H1 (cell line): ENCODE data around the gene METTL8. TPM values are rescaled to one million over a fixed set of nuclear protein-coding genes. Genes with fewer than 3 reads are reported as not detected.

Source experiments
- CTCF ChIA-PET: fragments of 300-600 bp; sonication (Branson Sonifier 250); formaldehyde crosslinking; loops from one replicate; lab custom pipeline; 2021; ENCODE audit not compliant: partially characterized antibody; lab: Charles Lee
- POLR2A ChIA-PET: fragments of 300-600 bp; sonication (Branson Sonifier 250); formaldehyde crosslinking; loops from one replicate; lab custom pipeline; 2021; ENCODE audit warnings: inconsistent platforms; ENCODE audit not compliant: partially characterized antibody; lab: Charles Lee
- DNase-seq, 2 experiments: peaks; one replicate each; pipeline versions ENCODE4 v3.0.0 to v3.0.0-alpha.2; 2010 to 2022; ENCODE audit warnings: low spot score in 2 of 2, low read depth in 1 of 2, mixed read lengths in 1 of 2
- FAIRE-seq: peaks from 2 replicates; lab custom pipeline; 2011; peaks lifted over from hg19 to GRCh38; lab: Jason Lieb, UNC
- H2AFZ ChIP-seq: 2 replicates; pipeline ENCODE4 v1.8.1; 2012; ENCODE audit warnings: low read length, inconsistent platforms
- H2AK5ac ChIP-seq: 2 replicates; pipeline ENCODE4 v1.6.1; 2013; ENCODE audit warnings: low read depth, low read length
- H2BK120ac ChIP-seq: replicated peaks from 2 replicates; pipeline ENCODE3; 2013; ENCODE audit warnings: low read depth, low read length, inconsistent platforms
- H2BK12ac ChIP-seq: 2 replicates; pipeline ENCODE4 v1.6.1; 2013; ENCODE audit warnings: low read depth, low read length
- H2BK15ac ChIP-seq: 2 replicates; pipeline ENCODE4 v1.6.1; 2013; ENCODE audit warnings: low read length
- H2BK20ac ChIP-seq: 2 replicates; pipeline ENCODE4 v1.6.1; 2013; ENCODE audit warnings: low read length
- H2BK5ac ChIP-seq: 2 replicates; pipeline ENCODE4 v1.6.1; 2013; ENCODE audit warnings: low read depth, low read length
- H3K14ac ChIP-seq: 2 replicates; pipeline ENCODE4 v1.6.1; 2013; ENCODE audit warnings: inconsistent platforms; ENCODE audit not compliant: insufficient read length
- H3K18ac ChIP-seq: 2 replicates; pipeline ENCODE4 v1.6.1; 2013; ENCODE audit warnings: low read length; ENCODE audit errors: extremely low read depth
- H3K23ac ChIP-seq: 2 replicates; pipeline ENCODE4 v1.6.1; 2013; ENCODE audit warnings: inconsistent platforms; ENCODE audit not compliant: insufficient read length
- H3K23me2 ChIP-seq: 2 replicates; pipeline ENCODE4 v1.6.1; 2013; ENCODE audit warnings: low read depth, low read length
- H3K27ac ChIP-seq: 2 replicates; pipeline ENCODE4 v1.6.1; 2011; ENCODE audit warnings: low read depth, low read length, inconsistent platforms
- H3K27me3 ChIP-seq, 4 experiments: replicated peaks in 1 of 4; 1 replicate in 1 of 4; 2 replicates in 3 of 4; pipeline versions ENCODE4 v1.6.1 to v1.8.1; 2011 to 2013; ENCODE audit warnings: low read length in 3 of 4, mild to moderate bottlenecking in 3 of 4, inconsistent platforms in 2 of 4, mixed read lengths in 2 of 4, moderate library complexity in 1 of 4; ENCODE audit not compliant: control insufficient read depth in 3 of 4, insufficient read depth in 3 of 4; ENCODE audit errors: extremely low read depth in 1 of 4
- H3K36me3 ChIP-seq, 4 experiments: 2 replicates each; pipeline versions ENCODE4 v1.6.1 to v1.8.1; 2011 to 2013; ENCODE audit warnings: mild to moderate bottlenecking in 4 of 4, low read length in 3 of 4, moderate library complexity in 2 of 4, control low read depth in 1 of 4, inconsistent platforms in 1 of 4; ENCODE audit not compliant: insufficient read depth in 4 of 4, control insufficient read depth in 2 of 4
- H3K4ac ChIP-seq: replicated peaks from 2 replicates; pipeline ENCODE3; 2013; ENCODE audit warnings: low read length, low read depth, mixed read lengths, inconsistent platforms; ENCODE audit not compliant: insufficient read length
- H3K4me1 ChIP-seq, 4 experiments: replicated peaks in 1 of 4; 1 replicate in 1 of 4; 2 replicates in 3 of 4; pipeline versions ENCODE4 v1.6.1 to v1.8.1; 2011 to 2013; ENCODE audit warnings: low read length in 3 of 4, inconsistent platforms in 2 of 4, mixed read lengths in 1 of 4; ENCODE audit not compliant: insufficient read depth in 4 of 4, control insufficient read depth in 3 of 4
- H3K4me2 ChIP-seq, 2 experiments: 2 replicates each; pipeline versions ENCODE4 v1.6.1 to v1.8.1; 2011 to 2013; ENCODE audit warnings: low read depth in 2 of 2, low read length in 2 of 2, control low read depth in 1 of 2, inconsistent platforms in 1 of 2, mild to moderate bottlenecking in 1 of 2; ENCODE audit not compliant: insufficient read depth in 1 of 2
- H3K4me3 ChIP-seq, 4 experiments: fragments of 200-600, 300-600 bp in 1 of 4; sonication (generic), shearing (Covaris generic), sonication (Bioruptor Twin) in 1 of 4; 2 replicates each; pipeline versions ENCODE4 v1.5.1 to v1.8.1; 2011 to 2016; ENCODE audit warnings: low read length in 4 of 4, low read depth in 3 of 4, control low read depth in 2 of 4, inconsistent platforms in 2 of 4, mild to moderate bottlenecking in 2 of 4, mixed read lengths in 1 of 4, moderate library complexity in 1 of 4; ENCODE audit not compliant: insufficient read depth in 2 of 4; ENCODE audit errors: extremely low read depth in 1 of 4
- H3K56ac ChIP-seq: replicated peaks from 2 replicates; pipeline ENCODE3; 2013; ENCODE audit warnings: low read depth, mild to moderate bottlenecking, mixed read lengths, low read length, inconsistent platforms; ENCODE audit not compliant: insufficient read length
- H3K79me1 ChIP-seq: 2 replicates; pipeline ENCODE4 v1.6.1; 2013; ENCODE audit warnings: low read depth, low read length, control low read depth
- H3K79me2 ChIP-seq, 2 experiments: 2 replicates each; pipeline versions ENCODE4 v1.6.1 to v1.8.1; 2012 to 2013; ENCODE audit warnings: low read length in 2 of 2, mild to moderate bottlenecking in 2 of 2, inconsistent platforms in 1 of 2; ENCODE audit not compliant: insufficient read depth in 2 of 2, control insufficient read depth in 1 of 2
- H3K9ac ChIP-seq, 4 experiments: replicated peaks in 1 of 4; 1 replicate in 1 of 4; 2 replicates in 3 of 4; pipeline versions ENCODE4 v1.6.1 to v1.8.1; 2011 to 2013; ENCODE audit warnings: low read depth in 3 of 4, low read length in 3 of 4, control low read depth in 2 of 4, mild to moderate bottlenecking in 2 of 4, moderate library complexity in 2 of 4, inconsistent platforms in 1 of 4; ENCODE audit errors: extremely low read depth in 1 of 4
- H3K9me3 ChIP-seq, 2 experiments: 2 replicates each; pipeline versions ENCODE4 v1.6.1 to v1.8.1; 2012 to 2013; ENCODE audit warnings: mild to moderate bottlenecking in 2 of 2, moderate library complexity in 2 of 2, control low read depth in 1 of 2, inconsistent platforms in 1 of 2, low read depth in 1 of 2, low read length in 1 of 2, mixed read lengths in 1 of 2; ENCODE audit not compliant: insufficient read depth in 2 of 2
- H4K20me1 ChIP-seq, 2 experiments: replicated peaks in 1 of 2; 2 replicates each; pipeline versions ENCODE3 to v1.8.1; 2011 to 2013; ENCODE audit warnings: inconsistent platforms in 2 of 2, low read length in 2 of 2, mild to moderate bottlenecking in 1 of 2; ENCODE audit not compliant: insufficient read depth in 2 of 2, control insufficient read depth in 1 of 2
- H4K5ac ChIP-seq: 2 replicates; pipeline ENCODE4 v1.6.1; 2013; ENCODE audit warnings: low read length, low read depth, mixed read lengths, inconsistent platforms; ENCODE audit not compliant: insufficient read length
- H4K8ac ChIP-seq: 2 replicates; pipeline ENCODE4 v1.8.0; 2013; ENCODE audit warnings: mild to moderate bottlenecking, moderate library complexity, low read length, inconsistent platforms; ENCODE audit not compliant: insufficient read depth; ENCODE audit errors: extremely low read depth
- H4K91ac ChIP-seq: replicated peaks from 2 replicates; pipeline ENCODE3; 2013; ENCODE audit warnings: low read length, mixed read lengths, inconsistent platforms; ENCODE audit not compliant: insufficient read length
- CEBPB ChIP-seq: IDR thresholded peaks from 2 replicates; pipeline ENCODE4 v1.6.1; 2012; ENCODE audit warnings: low read depth, low read length
- CHD1 ChIP-seq: IDR thresholded peaks from 2 replicates; pipeline ENCODE4 v1.6.1; 2012; ENCODE audit warnings: low read depth, low read length, improper control_type of control experiment
- GTF2F1 ChIP-seq: IDR thresholded peaks from 2 replicates; pipeline ENCODE4 v1.6.1; 2012; ENCODE audit warnings: low read depth, low read length, improper control_type of control experiment, borderline replicate concordance
- KDM1A ChIP-seq: fragments of 200-600, 300-600 bp; sonication (generic); IDR thresholded peaks from 2 replicates; pipeline ENCODE4 v1.7.1; 2016; ENCODE audit warnings: mild to moderate bottlenecking, low read length, borderline replicate concordance
- KDM4A ChIP-seq: IDR thresholded peaks from one replicate; pipeline ENCODE4 v1.7.1; 2012; ENCODE audit warnings: low read depth, mild to moderate bottlenecking, moderate library complexity, low read length, inconsistent platforms; ENCODE audit not compliant: severe bottlenecking
- NRF1 ChIP-seq: IDR thresholded peaks from 2 replicates; pipeline ENCODE4 v1.6.1; 2011; ENCODE audit warnings: mild to moderate bottlenecking, low read depth, low read length, improper control_type of control experiment
- SIX5 ChIP-seq: IDR thresholded peaks from 2 replicates; pipeline ENCODE4 v1.6.1; 2011; ENCODE audit warnings: mild to moderate bottlenecking, low read depth, low read length
- SP1 ChIP-seq: IDR thresholded peaks from 2 replicates; pipeline ENCODE4 v1.6.1; 2011; ENCODE audit warnings: low read depth, low read length
- WGBS, 2 experiments: shearing (Covaris generic) in 1 of 2; methylation state at CpG; one replicate each; pipeline versions ENCODE4 v1.1.6 to v1.1.7; 2013 to 2015; ENCODE audit warnings: low lambda C conversion rate in 2 of 2, mixed read lengths in 2 of 2, inconsistent platforms in 1 of 2, low coverage in 1 of 2, missing lambda C conversion rate in 1 of 2; ENCODE audit not compliant: insufficient replicate concordance in 2 of 2, insufficient coverage in 1 of 2, insufficient read length in 1 of 2; ENCODE audit errors: extremely low coverage in 1 of 2, missing lambda C conversion rate in 1 of 2; 5-methylcytosine and 5-hydroxymethylcytosine counted together
- polyA plus RNA-seq, 7 experiments: library from polyadenylated mRNA; depleted of rRNA in 3 of 7; stranded (reverse) in 5 of 7; unstranded in 2 of 7; fragments of >200 nt in 5 of 7; fragments of 200-250 nt in 2 of 7; gene quantifications; 1 replicate in 5 of 7; 2 replicates in 1 of 7; 4 replicates in 1 of 7; pipeline versions ENCODE4 v1.2.1 to v1.2.3, GENCODE V29; 2011 to 2013; ENCODE audit warnings: missing spikeins in 2 of 7, mixed read lengths in 2 of 7
- total RNA-seq: library from RNA; stranded (reverse); fragmentation: NEBNext Ultra II Directional; extraction: Animal tissue kit (Norgen Biotek cat#: 25700); gene quantifications from 2 replicates; pipeline ENCODE4 v1.2.1, GENCODE V29; 2021
- TF ChIP-seq, protein P1 (sequence below): IDR thresholded peaks from 2 replicates; pipeline ENCODE4 v1.6.1; 2012; ENCODE audit warnings: inconsistent platforms

The METTL8 gene
- total and polyA plus RNA-seq, 2 of the 8 experiments (the other 6 are each of a cell fraction or from before 2014, with no cell fraction given) = 17.6 to 79.7 TPM

DNA sequence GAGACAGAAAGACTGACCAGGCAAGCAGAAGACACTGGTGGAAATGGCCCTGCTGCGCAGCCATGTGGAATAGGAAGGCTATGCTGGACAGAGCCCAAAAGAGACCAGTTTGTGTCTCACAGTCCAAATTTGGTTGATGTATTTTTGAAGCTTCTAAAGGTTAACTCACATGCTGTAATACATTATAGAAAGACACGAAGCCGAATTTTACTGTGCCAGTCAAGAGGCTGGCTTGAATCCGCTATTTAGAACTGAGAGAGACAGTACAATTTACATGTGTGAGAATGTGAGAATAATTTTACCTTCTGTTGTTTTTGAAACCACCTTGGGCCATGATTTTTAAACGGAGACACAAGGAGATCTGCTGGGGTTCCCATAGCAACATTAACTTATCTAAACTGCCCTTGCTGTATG, 113.6 kb downstream of the METTL8 start:
- Histone ChIP-seq H4K20me1 (no peaks in the 10 kb centered on the region), H3K23me2 (no peaks in the 10 kb centered on the region), H3K9ac (no peak overlapping the region), H3K14ac (no peak overlapping the region), H3K18ac (peak overlapping the region; percentile 33; the same call in 1 of the 2 replicates), H3K4me2 (no peak overlapping the region; a peak in 1 of 4 replicates), H3K56ac (no peak overlapping the region), H2AK5ac (peak overlapping the region; percentile 32; the same call in 1 of the 2 replicates), H2BK15ac (no peak overlapping the region), H3K4me3 (no peak overlapping the region), H4K5ac (peak overlapping the region; percentile 45), H3K4ac (no peak overlapping the region), H3K23ac (no peak overlapping the region), H3K79me2 (no peaks in the 10 kb centered on the region), H4K91ac (peak overlapping the region; percentile 72), H3K27me3 (no peaks in the 10 kb centered on the region), H4K8ac (no peak overlapping the region), H3K36me3 (peaks cover 0 to 7% (median 1%) of the 10 kb centered on the region in 4 experiments; a peak in 3 of 8 replicates), H2BK120ac (peak overlapping the region; percentile 67), H3K79me1 (no peaks in the 10 kb centered on the region), H2BK5ac (peak overlapping the region; percentile 72; the same call in 1 of the 2 replicates), H3K27ac (no peak overlapping the region), H2BK20ac (peak overlapping the region; percentile 56), H2BK12ac (peak overlapping the region; percentile 45), H2AFZ (no peak overlapping the region), H3K4me1 (peaks cover 20 to 52% (median 35%) of the 10 kb centered on the region in 4 experiments), H3K9me3 (no peaks in the 10 kb centered on the region)
- CTCF ChIA-PET = interaction anchor here (0.6 to 2.0 kb wide), 3 partner anchors 10 to 185 kb away, joined by 4 to 7 read pairs (median 4); no protein-coding TSS in a partner anchor
- no peak for FAIRE-seq
- POLR2A ChIA-PET = interaction anchor here (1.5 kb wide), 1 partner anchor 81 kb away, joined by 3 read pairs; no protein-coding TSS in a partner anchor
- peak in 1 of 2 experiments; percentile 35 for DNase-seq
- 79% methylated on average over 5 of the region's 5 CpGs; no CpG with 5 or more reads in 1 of the 2 experiments for WGBS, 2 experiments
- TF ChIP-seq CEBPB (no peak), KDM4A (no peak), SP1 (no peak), NRF1 (no peak), GTF2F1 (no peak), SIX5 (no peak), CHD1 (no peak), KDM1A (no peak)
- TF ChIP-seq, protein P1, sequence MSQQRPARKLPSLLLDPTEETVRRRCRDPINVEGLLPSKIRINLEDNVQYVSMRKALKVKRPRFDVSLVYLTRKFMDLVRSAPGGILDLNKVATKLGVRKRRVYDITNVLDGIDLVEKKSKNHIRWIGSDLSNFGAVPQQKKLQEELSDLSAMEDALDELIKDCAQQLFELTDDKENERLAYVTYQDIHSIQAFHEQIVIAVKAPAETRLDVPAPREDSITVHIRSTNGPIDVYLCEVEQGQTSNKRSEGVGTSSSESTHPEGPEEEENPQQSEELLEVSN = no peak
